Esophagus (tissue), 2 donors: ENCODE results near the gene POGZ. TPM values are rescaled to one million over a fixed set of nuclear protein-coding genes. Genes with fewer than 3 reads are reported as not detected.

ENCODE experiments used
- H3K27ac ChIP-seq, 2 donors: one replicate each; pipeline ENCODE4 v1.5.1; 2013; ENCODE audit warnings: low read depth in 2 of 2, mild to moderate bottlenecking in 2 of 2, inconsistent platforms in 1 of 2, low read length in 1 of 2, moderate library complexity in 1 of 2
- H3K27me3 ChIP-seq, 2 donors: one replicate each; pipeline ENCODE4 v1.6.1; 2013; ENCODE audit warnings: low read length in 2 of 2, control low read depth in 1 of 2, mild to moderate bottlenecking in 1 of 2; ENCODE audit not compliant: insufficient read depth in 2 of 2, control insufficient read depth in 1 of 2
- H3K36me3 ChIP-seq, 2 donors: one replicate each; pipeline ENCODE4 v1.6.1; 2013; ENCODE audit warnings: low read length in 1 of 2; ENCODE audit not compliant: control insufficient read depth in 2 of 2, insufficient read depth in 2 of 2
- H3K4me1 ChIP-seq, 2 donors: one replicate each; pipeline ENCODE4 v1.6.1; 2013; ENCODE audit warnings: low read length in 1 of 2; ENCODE audit not compliant: control insufficient read depth in 2 of 2, insufficient read depth in 2 of 2
- H3K4me3 ChIP-seq, 2 donors: one replicate each; pipeline ENCODE4 v1.5.1; 2013; ENCODE audit warnings: low read length in 2 of 2, mild to moderate bottlenecking in 2 of 2, low read depth in 1 of 2, moderate library complexity in 1 of 2
- H3K9me3 ChIP-seq, 2 donors: one replicate each; pipeline ENCODE4 v1.6.1; 2013; ENCODE audit warnings: mild to moderate bottlenecking in 2 of 2, low read depth in 1 of 2, low read length in 1 of 2, moderate library complexity in 1 of 2; ENCODE audit not compliant: control insufficient read depth in 2 of 2, insufficient read depth in 1 of 2
- WGBS, 2 donors: extraction: QIAGEN DNeasy Blood & Tissue Kit; methylation state at CpG; one replicate each; pipeline ENCODE4 v1.1.7; 2013; 5-methylcytosine and 5-hydroxymethylcytosine counted together
- polyA plus RNA-seq, 2 donors: library from polyadenylated mRNA; stranded (reverse); fragments of 200-250 nt; gene quantifications; one replicate each; pipeline ENCODE4 v1.2.3, GENCODE V29; 2013
- donor health status: healthy with polysubstance abuse.
- donor health status: Bipolar disorder and iron deficiency.

POGZ gene
- polyA plus RNA-seq, 2 donors = 11.0 to 26.3 TPM

- Histone ChIP-seq H3K4me1 (no peaks in the 10 kb centered on the region), H3K4me3 (no peak overlapping the region), H3K27ac (no peak overlapping the region), H3K9me3 (no peaks in the 10 kb centered on the region), H3K36me3 (no peaks in the 10 kb centered on the region), H3K27me3 (no peaks in the 10 kb centered on the region)
- WGBS, 2 donors = 84 to 90% methylated on average over 1 of the region's 1 CpG
Measured at GRCh38 chr1:151478140-151478812, 19.0 kb upstream of the POGZ start.

- Histone ChIP-seq H3K36me3 (no peaks in the 10 kb centered on the region), H3K4me3 (no peak overlapping the region), H3K27me3 (no peaks in the 10 kb centered on the region), H3K27ac (no peak overlapping the region), H3K4me1 (no peaks in the 10 kb centered on the region), H3K9me3 (no peaks in the 10 kb centered on the region)
- WGBS, 2 donors = 77 to 82% methylated on average over 3 of the region's 3 CpGs
Measured at GRCh38 chr1:151477066-151477465, 17.8 kb upstream of the POGZ start.

- Histone ChIP-seq H3K27me3 (no peaks in the 10 kb centered on the region), H3K9me3 (no peaks in the 10 kb centered on the region), H3K4me1 (no peaks in the 10 kb centered on the region), H3K4me3 (no peak overlapping the region), H3K27ac (no peak overlapping the region), H3K36me3 (no peaks in the 10 kb centered on the region)
- WGBS, 2 donors = 77 to 84% methylated on average over 6 of the region's 6 CpGs
Measured at GRCh38 chr1:151476083-151476482, 16.8 kb upstream of the POGZ start.

GRCh38 chr1:151475175-151475574 is 15.9 kb upstream of the POGZ start:
- H3K27me3 ChIP-seq = no peaks in the 10 kb centered on the region

GRCh38 chr1:151474745-151475144 is 15.5 kb upstream of the POGZ start:
- WGBS, 2 donors = 84 to 89% methylated on average over 3 of the region's 3 CpGs
- Histone ChIP-seq H3K4me1 (no peaks in the 10 kb centered on the region), H3K4me3 (no peak overlapping the region), H3K27ac (no peak overlapping the region), H3K27me3 (no peaks in the 10 kb centered on the region), H3K9me3 (no peaks in the 10 kb centered on the region), H3K36me3 (no peaks in the 10 kb centered on the region)

More at GRCh38 chr1:151475175-151475574, 15.9 kb upstream of the POGZ start:
- WGBS, 2 donors = 75 to 80% methylated on average over 1 of the region's 1 CpG
- Histone ChIP-seq H3K4me3 (no peak overlapping the region), H3K9me3 (no peaks in the 10 kb centered on the region), H3K36me3 (no peaks in the 10 kb centered on the region), H3K4me1 (no peaks in the 10 kb centered on the region), H3K27ac (no peak overlapping the region)

- Histone ChIP-seq H3K36me3 (no peaks in the 10 kb centered on the region), H3K4me3 (peak overlapping the region; percentile 52 to 58), H3K9me3 (no peaks in the 10 kb centered on the region), H3K4me1 (no peaks in the 10 kb centered on the region), H3K27me3 (no peaks in the 10 kb centered on the region), H3K27ac (peak overlapping the region; percentile 42 to 50)
- WGBS, 2 donors = 6 to 7% methylated on average over 36 of the region's 36 CpGs
Measured at GRCh38 chr1:151472856-151473731, 13.8 kb upstream of the POGZ start.

GRCh38 chr1:151465026-151465425 is 5.7 kb upstream of the POGZ start:
- Histone ChIP-seq H3K4me1 (no peaks in the 10 kb centered on the region), H3K27me3 (no peaks in the 10 kb centered on the region), H3K4me3 (no peak overlapping the region), H3K9me3 (no peaks in the 10 kb centered on the region), H3K27ac (no peak overlapping the region), H3K36me3 (no peaks in the 10 kb centered on the region)
- WGBS, 2 donors = 50 to 55% methylated on average over 1 of the region's 1 CpG

- no peaks in the 10 kb centered on the region for H3K27me3 ChIP-seq
Measured at GRCh38 chr1:151461694-151462093, 2.4 kb upstream of the POGZ start.

GRCh38 chr1:151458802-151459330 is 428 bp downstream of the POGZ start:
- no peaks in the 10 kb centered on the region for H3K36me3 ChIP-seq
- H3K4me3 ChIP-seq = peak overlapping the region; percentile 76 to 86
- peaks cover 0 to 2% of the 10 kb centered on the region in 2 donors for H3K4me1 ChIP-seq
- 1% methylated on average over 33 to 77 of the region's 77 CpGs for WGBS, 2 donors
- peak overlapping the region; percentile 95 to 98 for H3K27ac ChIP-seq
- no peaks in the 10 kb centered on the region for H3K27me3 ChIP-seq
- no peaks in the 10 kb centered on the region for H3K9me3 ChIP-seq

More at GRCh38 chr1:151461694-151462093, 2.4 kb upstream of the POGZ start:
- whole genome bisulfite sequencing, 2 donors = 75 to 81% methylated on average over 5 of the region's 5 CpGs
- H3K4me1 ChIP-seq = peaks cover 0 to 2% of the 10 kb centered on the region in 2 donors
- H3K27ac ChIP-seq = no peak overlapping the region
- no peaks in the 10 kb centered on the region for H3K9me3 ChIP-seq
- no peak overlapping the region for H3K4me3 ChIP-seq
- H3K36me3 ChIP-seq = no peaks in the 10 kb centered on the region
